SK-N-SH (cell line): Measurements from ENCODE around the gene PTMS.

ENCODE experiments used
- GABPA ChIP-seq: IDR thresholded peaks from 2 replicates; pipeline ENCODE4 v1.4.0; 2012; ENCODE audit warnings: low read depth, mild to moderate bottlenecking
- JUND ChIP-seq: IDR thresholded peaks from 2 replicates; pipeline ENCODE4 v1.4.0; 2012
- NRF1 ChIP-seq: IDR thresholded peaks from 2 replicates; pipeline ENCODE4 v1.6.1; 2012; ENCODE audit warnings: low read depth, mild to moderate bottlenecking, low read length
- POLR2AphosphoS5 ChIP-seq: IDR thresholded peaks from 2 replicates; pipeline ENCODE4 v1.6.1; 2012; ENCODE audit warnings: low read depth, low read length
- RCOR1 ChIP-seq: fragments of 150-350 bp; IDR thresholded peaks from 2 replicates; pipeline ENCODE4 v1.6.1; 2017; ENCODE audit warnings: antibody characterized with exemption, low read length
- RFX5 ChIP-seq: IDR thresholded peaks from 2 replicates; pipeline ENCODE4 v1.6.1; 2012; ENCODE audit warnings: mild to moderate bottlenecking, improper control_type of control experiment, low read length
- SIN3A ChIP-seq: IDR thresholded peaks from 2 replicates; pipeline ENCODE4 v1.6.1; 2012; ENCODE audit warnings: low read depth, mild to moderate bottlenecking, low read length, moderate library complexity, borderline replicate concordance
- SMC3 ChIP-seq: IDR thresholded peaks from 2 replicates; pipeline ENCODE4 v1.6.1; 2012; ENCODE audit warnings: low read depth, low read length, improper control_type of control experiment
- TAF1 ChIP-seq: IDR thresholded peaks from 2 replicates; pipeline ENCODE4 v1.6.1; 2012; ENCODE audit warnings: low read depth, mild to moderate bottlenecking, low read length, moderate library complexity, borderline replicate concordance
- TF ChIP-seq, protein P1 (sequence below): fragments of 200-600 bp; sonication (generic); IDR thresholded peaks from 2 replicates; pipeline ENCODE4 v1.6.1; 2017; ENCODE audit warnings: antibody characterized with exemption, mild to moderate bottlenecking, moderate library complexity
- TF ChIP-seq, protein P2 (sequence below): IDR thresholded peaks from 2 replicates; pipeline ENCODE4 v1.6.1; 2012; ENCODE audit warnings: mild to moderate bottlenecking, low read depth, low read length, moderate library complexity
- TF ChIP-seq, protein P3 (sequence below): IDR thresholded peaks from 2 replicates; pipeline ENCODE4 v1.4.0; 2012; ENCODE audit warnings: low read depth

DNA sequence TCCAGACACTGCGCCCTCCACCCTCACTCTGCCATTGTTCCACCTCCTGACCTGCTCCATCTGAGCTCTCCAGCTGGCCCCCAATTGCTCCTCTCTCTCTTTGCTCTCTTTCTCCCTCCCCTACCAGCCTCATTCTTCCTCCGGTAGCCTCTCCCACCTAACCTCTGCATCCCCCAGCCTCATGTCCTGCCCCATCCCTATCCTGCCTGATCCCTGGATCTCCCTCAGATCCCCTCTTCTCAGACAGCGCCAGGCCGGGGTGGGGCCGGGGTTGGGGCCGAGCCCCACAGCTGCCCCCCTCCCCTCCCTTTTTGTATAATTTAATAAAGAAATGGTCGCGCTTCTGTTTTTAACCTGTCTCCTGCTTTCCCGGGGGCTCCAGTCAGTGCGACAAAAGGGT, 4.4 kb downstream of the PTMS start:
- TF ChIP-seq, protein P1, sequence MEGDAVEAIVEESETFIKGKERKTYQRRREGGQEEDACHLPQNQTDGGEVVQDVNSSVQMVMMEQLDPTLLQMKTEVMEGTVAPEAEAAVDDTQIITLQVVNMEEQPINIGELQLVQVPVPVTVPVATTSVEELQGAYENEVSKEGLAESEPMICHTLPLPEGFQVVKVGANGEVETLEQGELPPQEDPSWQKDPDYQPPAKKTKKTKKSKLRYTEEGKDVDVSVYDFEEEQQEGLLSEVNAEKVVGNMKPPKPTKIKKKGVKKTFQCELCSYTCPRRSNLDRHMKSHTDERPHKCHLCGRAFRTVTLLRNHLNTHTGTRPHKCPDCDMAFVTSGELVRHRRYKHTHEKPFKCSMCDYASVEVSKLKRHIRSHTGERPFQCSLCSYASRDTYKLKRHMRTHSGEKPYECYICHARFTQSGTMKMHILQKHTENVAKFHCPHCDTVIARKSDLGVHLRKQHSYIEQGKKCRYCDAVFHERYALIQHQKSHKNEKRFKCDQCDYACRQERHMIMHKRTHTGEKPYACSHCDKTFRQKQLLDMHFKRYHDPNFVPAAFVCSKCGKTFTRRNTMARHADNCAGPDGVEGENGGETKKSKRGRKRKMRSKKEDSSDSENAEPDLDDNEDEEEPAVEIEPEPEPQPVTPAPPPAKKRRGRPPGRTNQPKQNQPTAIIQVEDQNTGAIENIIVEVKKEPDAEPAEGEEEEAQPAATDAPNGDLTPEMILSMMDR, result no peak
- TF ChIP-seq NRF1 (no peak), RCOR1 (no peak), GABPA (no peak), JUND (no peak), RFX5 (no peak), TAF1 (no peak), SIN3A (no peak), POLR2AphosphoS5 (no peak), SMC3 (no peak)
- TF ChIP-seq, protein P2, sequence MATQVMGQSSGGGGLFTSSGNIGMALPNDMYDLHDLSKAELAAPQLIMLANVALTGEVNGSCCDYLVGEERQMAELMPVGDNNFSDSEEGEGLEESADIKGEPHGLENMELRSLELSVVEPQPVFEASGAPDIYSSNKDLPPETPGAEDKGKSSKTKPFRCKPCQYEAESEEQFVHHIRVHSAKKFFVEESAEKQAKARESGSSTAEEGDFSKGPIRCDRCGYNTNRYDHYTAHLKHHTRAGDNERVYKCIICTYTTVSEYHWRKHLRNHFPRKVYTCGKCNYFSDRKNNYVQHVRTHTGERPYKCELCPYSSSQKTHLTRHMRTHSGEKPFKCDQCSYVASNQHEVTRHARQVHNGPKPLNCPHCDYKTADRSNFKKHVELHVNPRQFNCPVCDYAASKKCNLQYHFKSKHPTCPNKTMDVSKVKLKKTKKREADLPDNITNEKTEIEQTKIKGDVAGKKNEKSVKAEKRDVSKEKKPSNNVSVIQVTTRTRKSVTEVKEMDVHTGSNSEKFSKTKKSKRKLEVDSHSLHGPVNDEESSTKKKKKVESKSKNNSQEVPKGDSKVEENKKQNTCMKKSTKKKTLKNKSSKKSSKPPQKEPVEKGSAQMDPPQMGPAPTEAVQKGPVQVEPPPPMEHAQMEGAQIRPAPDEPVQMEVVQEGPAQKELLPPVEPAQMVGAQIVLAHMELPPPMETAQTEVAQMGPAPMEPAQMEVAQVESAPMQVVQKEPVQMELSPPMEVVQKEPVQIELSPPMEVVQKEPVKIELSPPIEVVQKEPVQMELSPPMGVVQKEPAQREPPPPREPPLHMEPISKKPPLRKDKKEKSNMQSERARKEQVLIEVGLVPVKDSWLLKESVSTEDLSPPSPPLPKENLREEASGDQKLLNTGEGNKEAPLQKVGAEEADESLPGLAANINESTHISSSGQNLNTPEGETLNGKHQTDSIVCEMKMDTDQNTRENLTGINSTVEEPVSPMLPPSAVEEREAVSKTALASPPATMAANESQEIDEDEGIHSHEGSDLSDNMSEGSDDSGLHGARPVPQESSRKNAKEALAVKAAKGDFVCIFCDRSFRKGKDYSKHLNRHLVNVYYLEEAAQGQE, result no peak
- TF ChIP-seq, protein P3, sequence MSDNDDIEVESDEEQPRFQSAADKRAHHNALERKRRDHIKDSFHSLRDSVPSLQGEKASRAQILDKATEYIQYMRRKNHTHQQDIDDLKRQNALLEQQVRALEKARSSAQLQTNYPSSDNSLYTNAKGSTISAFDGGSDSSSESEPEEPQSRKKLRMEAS, result no peak
